ENCODE data around the gene CLK1. TPM values are rescaled to one million over a fixed set of nuclear protein-coding genes. Genes with fewer than 3 reads are reported as not detected.

Gene CLK1
- polyA plus RNA-seq, 5 donors = 273 to 431 (median 361) TPM

GRCh38 chr2:200814917-200815316 is 49.5 kb downstream of the CLK1 start:
- DNase-seq = no peak

GRCh38 chr2:200814276-200814815 is 50.1 kb downstream of the CLK1 start:
- DNase-seq = no peak

GRCh38 chr2:200812122-200813022 is 52.1 kb downstream of the CLK1 start:
- DNase-seq = peak; percentile 64 to 68

DNA sequence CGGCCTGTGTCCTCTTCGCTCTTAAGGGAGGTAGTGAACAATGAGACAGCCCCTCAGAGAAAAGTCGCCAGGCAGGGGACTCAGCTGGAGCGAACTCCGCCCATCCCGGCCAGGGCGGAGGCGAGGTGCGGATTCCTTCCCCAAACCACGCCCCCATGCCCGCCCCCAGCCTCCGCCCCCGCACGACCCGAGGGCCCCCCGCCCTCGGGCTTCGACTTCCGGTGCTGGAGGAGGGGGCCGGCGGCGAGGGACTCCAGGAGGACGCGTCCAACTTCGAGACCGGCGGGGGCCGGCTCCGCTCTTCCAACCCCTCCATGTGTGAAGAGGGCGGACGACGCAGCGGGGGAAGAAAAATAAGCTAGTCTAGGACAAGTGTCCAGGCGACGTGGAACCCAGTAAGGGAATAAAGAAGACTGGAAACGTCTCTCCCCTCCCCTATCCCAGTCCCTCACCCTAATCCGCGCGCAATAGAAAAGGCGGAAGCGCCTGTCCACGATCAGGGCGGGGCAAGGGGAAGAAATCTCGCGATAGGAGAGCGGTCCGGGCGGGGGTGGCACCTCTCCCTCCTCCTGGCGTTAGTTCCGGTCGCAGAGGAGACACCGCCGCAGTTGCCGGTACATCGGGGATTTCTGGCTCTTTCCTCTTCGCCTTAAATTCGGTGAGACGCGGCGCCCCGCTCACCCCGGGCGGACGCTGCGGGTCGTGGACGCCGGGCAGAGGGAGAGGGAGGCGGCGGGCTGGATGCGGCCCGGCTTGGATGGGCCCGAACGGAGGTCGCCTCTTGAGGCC is 52.9 kb downstream of the CLK1 start, which contains the start of gene BZW1:
Gene BZW1 (plus strand): TSS at position 578 of the 789 bp plus-strand sequence. CDS start 1,308 bp downstream, outside the sequence.
- DNase-seq = peak; percentile 97 to 98

DNA sequence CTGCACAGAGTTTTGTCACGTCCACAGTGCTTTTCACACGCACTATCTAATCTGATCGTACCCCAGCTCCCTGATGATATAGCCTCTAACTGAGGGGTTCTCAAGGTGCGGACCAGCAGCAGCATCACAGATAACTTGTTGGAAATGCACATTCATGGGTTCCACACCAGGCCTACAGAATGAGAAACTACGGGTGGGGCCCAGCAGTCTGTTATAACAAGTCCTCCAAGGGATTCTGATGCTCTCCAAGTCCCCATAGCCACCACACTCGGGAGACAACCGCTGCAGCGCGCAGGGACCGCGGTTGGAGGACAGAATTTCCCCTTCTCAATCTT is 53.5 kb downstream of the CLK1 start:
- no peak for DNase-seq

GRCh38 chr2:200810252-200810997 is 54.0 kb downstream of the CLK1 start:
- peak; percentile 60 to 72 for DNase-seq

DNA sequence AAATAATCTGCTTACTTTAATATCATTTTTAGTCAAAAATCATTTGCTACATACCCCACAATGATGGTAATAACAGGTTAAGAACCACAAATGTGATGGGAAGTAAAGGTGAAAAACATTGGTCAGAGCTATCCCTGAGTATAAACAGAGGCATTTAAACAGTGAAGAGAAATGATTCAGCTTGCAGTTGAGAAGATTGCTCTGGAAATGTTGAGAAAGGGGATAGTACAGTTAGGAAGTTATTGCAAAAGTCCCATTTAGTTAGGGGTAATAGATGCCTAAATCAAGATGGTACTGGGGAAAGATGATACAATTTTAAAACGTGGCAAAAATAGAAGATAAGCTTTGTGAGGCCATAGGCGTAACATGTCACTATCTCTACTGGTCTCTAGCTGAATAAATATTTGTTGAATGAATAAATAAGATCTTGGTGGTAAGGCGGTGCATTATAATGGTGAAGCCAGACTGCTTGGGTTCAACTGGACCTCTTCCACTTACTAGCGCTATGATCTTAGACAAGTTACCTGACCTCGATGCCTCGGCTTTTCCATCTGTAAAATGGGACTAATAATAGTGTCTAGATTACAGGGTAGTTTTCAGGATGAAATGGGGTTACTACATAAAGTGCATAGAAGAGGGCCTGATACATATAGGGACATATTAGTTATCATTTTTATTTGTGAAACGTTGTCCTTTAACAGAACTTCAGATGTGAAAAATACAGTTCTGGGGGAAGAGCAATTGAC is 54.8 kb downstream of the CLK1 start:
- DNase-seq = peak in 1 of 2 donors; percentile 11

Other genes starting within 250 kb of the CLK1 start
- gene BZW1, start 52.7 kb downstream of the CLK1 start, polyA plus RNA-seq (ENCODE audit: insufficient read depth in 1 of 5, insufficient read length in 5 of 5, low replicate concordance in 1 of 5) = 100 to 1,000 TPM; 186 to 266 (median 222) TPM
- 100 to 1,000 TPM in 1 of 5 donors, 10 to 100 TPM in 4; 62.6 to 120 (median 82.2) TPM for gene PPIL3, start 24.4 kb upstream of the CLK1 start, polyA plus RNA-seq (ENCODE audit: insufficient read depth in 1 of 5, insufficient read length in 5 of 5, low replicate concordance in 1 of 5)
- gene NIF3L1, start 24.7 kb upstream of the CLK1 start, polyA plus RNA-seq (ENCODE audit: insufficient read depth in 1 of 5, insufficient read length in 5 of 5, low replicate concordance in 1 of 5) = 10 to 100 TPM; 27.3 to 36.2 (median 30.8) TPM
- 10 to 100 TPM; 24.3 to 45.5 (median 39.9) TPM for gene ORC2, start 99.0 kb upstream of the CLK1 start, polyA plus RNA-seq (ENCODE audit: insufficient read depth in 1 of 5, insufficient read length in 5 of 5, low replicate concordance in 1 of 5)
- gene HYCC2, start 207.0 kb upstream of the CLK1 start, polyA plus RNA-seq (ENCODE audit: insufficient read depth in 1 of 5, insufficient read length in 5 of 5, low replicate concordance in 1 of 5) = 10 to 100 TPM in 4 of 5 donors, 1 to 10 TPM in 1; 8.8 to 19.3 (median 13.5) TPM
- 10 to 100 TPM; 59.7 to 84.1 (median 70.5) TPM for gene NDUFB3, start 207.3 kb upstream of the CLK1 start, polyA plus RNA-seq (ENCODE audit: insufficient read depth in 1 of 5, insufficient read length in 5 of 5, low replicate concordance in 1 of 5)